ENCODE measurements around the gene SDHA. TPM values are rescaled to one million over a fixed set of nuclear protein-coding genes. Genes with fewer than 3 reads are reported as not detected.
"Not testable (repeated sequence)": the region's sequence is repeated elsewhere in the genome, so short reads cannot be mapped to it uniquely, and the experiment has no call there.

The SDHA gene
- total RNA-seq, 1 donor from 2014 or later = 86.3 TPM

DNA sequence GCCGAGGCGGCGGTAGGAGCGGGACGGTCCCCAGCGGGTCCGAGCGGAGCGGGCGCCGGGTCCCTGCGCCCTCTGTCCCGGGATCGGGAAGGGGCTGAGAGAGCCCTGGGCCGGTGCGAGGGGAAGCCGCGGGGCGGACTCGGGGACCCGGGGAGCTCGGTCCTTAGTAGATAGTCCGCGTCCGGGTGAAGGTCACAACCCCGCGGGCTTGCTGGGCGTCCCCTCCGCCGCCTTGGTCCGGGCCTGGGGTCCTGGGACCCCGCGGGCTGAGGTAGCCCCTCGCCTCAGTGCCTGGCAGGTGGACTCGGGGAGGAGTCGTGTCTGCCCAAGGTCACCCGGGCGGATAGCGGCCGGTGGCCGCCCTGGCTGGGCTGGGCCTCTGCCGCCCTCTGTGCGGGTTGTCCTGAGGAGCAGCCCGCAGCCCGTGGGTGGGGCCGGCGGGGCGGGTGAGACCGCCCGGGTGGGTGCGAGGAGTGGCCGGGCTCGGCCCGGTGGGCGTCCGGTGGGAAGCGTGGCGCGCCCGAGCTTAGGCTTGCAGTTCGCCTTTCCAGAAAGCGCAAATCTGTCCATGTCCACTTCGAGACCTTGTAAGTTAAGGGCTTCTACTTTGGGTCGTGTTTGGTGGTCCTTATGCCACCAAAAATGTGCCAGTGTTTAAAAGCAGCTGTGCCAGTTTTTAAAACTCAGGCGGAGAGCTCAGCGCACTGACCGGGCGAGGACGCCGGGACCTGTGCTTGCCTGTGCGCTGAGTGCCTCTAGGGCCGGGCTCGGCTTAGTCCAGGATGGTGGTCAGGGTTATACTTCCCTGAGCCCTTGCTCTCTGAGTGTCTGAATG, 554 bp downstream of the SDHA start:
- peaks cover 35% of the 10 kb centered on the region for H3K4me1 Mint-ChIP-seq
- peaks cover 12% of the 10 kb centered on the region for H3K36me3 Mint-ChIP-seq
- TF ChIP-seq, protein P1, sequence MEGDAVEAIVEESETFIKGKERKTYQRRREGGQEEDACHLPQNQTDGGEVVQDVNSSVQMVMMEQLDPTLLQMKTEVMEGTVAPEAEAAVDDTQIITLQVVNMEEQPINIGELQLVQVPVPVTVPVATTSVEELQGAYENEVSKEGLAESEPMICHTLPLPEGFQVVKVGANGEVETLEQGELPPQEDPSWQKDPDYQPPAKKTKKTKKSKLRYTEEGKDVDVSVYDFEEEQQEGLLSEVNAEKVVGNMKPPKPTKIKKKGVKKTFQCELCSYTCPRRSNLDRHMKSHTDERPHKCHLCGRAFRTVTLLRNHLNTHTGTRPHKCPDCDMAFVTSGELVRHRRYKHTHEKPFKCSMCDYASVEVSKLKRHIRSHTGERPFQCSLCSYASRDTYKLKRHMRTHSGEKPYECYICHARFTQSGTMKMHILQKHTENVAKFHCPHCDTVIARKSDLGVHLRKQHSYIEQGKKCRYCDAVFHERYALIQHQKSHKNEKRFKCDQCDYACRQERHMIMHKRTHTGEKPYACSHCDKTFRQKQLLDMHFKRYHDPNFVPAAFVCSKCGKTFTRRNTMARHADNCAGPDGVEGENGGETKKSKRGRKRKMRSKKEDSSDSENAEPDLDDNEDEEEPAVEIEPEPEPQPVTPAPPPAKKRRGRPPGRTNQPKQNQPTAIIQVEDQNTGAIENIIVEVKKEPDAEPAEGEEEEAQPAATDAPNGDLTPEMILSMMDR (IDR thresholded peaks at IDR 0.05; ENCODE audit: unreplicated experiment) = no peak
- no peaks in the 10 kb centered on the region for H3K9me3 Mint-ChIP-seq
- peak in 1 of 2 experiments; percentile 49 for DNase-seq (ENCODE audit: low spot score in 2 of 2, unreplicated experiment in 2 of 2)
- H3K27me3 Mint-ChIP-seq (ENCODE audit: low read depth) = no peaks in the 10 kb centered on the region
- peak overlapping the region; percentile 92 for H3K4me3 Mint-ChIP-seq
- peak overlapping the region; percentile 93 for H3K27ac Mint-ChIP-seq

DNA sequence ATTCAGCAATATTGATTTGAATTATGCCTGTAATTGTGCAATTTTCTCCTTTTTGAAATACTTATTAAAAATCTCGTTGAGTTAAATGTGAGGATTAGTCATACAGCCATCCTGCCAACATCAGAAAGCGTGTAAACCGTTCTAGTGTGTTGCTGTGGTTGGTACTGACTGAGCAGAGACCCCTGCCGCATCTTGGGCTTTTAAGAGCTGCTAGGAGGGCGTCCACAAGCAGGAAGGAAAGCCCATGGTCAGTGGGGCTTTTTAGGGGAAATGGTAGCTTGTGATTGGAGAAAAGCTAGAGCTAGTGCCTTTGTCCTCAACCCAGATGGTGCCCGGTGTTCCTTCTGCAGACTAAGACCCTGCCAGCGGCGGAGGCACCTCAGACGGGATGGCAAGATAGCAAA, 1.3 kb downstream of the SDHA start:
- Mint-ChIP-seq H3K4me3 (peak overlapping the region; percentile 92), H3K36me3 (peaks cover 4% of the 10 kb centered on the region), H3K9me3 (no peaks in the 10 kb centered on the region), H3K27me3 (ENCODE audit: low read depth) (no peaks in the 10 kb centered on the region), H3K27ac (no peak overlapping the region), H3K4me1 (peaks cover 34% of the 10 kb centered on the region)
- no peak for DNase-seq (ENCODE audit: low spot score in 2 of 2, unreplicated experiment in 2 of 2)
- TF ChIP-seq, protein P1 (IDR thresholded peaks at IDR 0.05; ENCODE audit: unreplicated experiment) = no peak

DNA sequence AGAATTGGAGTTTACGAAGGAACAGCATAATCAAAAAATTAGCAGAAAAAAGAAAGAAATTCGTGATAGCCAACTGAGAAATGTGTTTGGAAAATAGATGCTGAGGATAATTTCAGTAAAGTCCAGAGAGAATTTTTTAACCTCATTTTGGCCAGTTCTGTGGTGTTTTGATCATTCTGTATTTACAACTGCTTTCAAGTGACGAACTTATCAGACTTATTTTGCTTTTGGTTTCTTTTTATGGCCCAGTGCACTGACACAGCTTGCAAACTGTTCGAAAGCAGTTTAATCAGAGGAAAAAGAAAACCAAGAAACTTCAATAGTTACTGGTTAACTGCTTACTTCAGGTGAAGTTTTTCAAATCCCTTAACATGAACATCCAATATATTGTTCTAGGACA, 1.9 kb downstream of the SDHA start:
- Mint-ChIP-seq H3K27me3 (ENCODE audit: low read depth) (no peaks in the 10 kb centered on the region), H3K36me3 (peaks cover 7% of the 10 kb centered on the region), H3K4me1 (peaks cover 33% of the 10 kb centered on the region), H3K27ac (no peak overlapping the region), H3K4me3 (peak overlapping the region; percentile 92), H3K9me3 (no peaks in the 10 kb centered on the region)
- TF ChIP-seq, protein P1 (IDR thresholded peaks at IDR 0.05; ENCODE audit: unreplicated experiment) = no peak
- no peak for DNase-seq (ENCODE audit: low spot score in 2 of 2, unreplicated experiment in 2 of 2)

DNA sequence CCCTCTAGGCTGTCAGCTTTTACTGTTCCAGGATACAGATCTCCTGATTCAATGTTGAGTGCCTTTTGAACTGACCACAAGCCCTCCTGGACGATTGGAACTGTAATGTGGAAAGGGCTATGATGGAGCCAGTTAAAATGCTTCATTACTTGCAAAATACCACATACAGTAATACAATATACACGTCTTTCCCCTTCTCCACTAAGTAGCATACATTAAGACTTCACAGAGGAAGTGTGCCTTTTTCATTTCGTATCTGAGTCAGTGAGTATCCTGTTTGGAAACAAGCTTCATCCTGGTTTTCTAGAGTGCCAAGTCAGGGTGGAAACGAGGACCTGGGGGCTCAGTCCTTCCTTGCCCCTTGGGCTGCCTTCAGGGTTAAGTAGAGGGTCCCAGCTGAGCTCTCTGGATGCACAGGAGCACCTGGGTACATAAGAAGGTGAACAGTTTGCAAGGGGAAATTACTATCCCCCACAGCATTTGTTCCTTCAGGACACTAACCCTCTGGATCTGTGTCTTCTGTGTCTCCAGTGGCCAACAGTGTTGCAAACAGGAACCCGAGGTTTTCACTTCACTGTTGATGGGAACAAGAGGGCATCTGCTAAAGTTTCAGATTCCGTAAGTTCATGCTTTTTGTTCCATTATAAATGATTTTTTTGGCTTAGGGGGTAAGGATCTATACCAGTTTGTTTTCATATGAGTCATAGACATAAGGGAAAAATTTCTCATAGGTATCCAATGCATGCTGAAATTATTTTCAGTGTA, 5.0 kb downstream of the SDHA start:
- H3K4me1 Mint-ChIP-seq = peaks cover 22% of the 10 kb centered on the region
- DNase-seq (ENCODE audit: low spot score in 2 of 2, unreplicated experiment in 2 of 2); H3K9me3 Mint-ChIP-seq; H3K4me3 Mint-ChIP-seq; H3K27me3 Mint-ChIP-seq (ENCODE audit: low read depth); H3K27ac Mint-ChIP-seq: not testable (repeated sequence)
- peaks cover 24% of the 10 kb centered on the region for H3K36me3 Mint-ChIP-seq

DNA sequence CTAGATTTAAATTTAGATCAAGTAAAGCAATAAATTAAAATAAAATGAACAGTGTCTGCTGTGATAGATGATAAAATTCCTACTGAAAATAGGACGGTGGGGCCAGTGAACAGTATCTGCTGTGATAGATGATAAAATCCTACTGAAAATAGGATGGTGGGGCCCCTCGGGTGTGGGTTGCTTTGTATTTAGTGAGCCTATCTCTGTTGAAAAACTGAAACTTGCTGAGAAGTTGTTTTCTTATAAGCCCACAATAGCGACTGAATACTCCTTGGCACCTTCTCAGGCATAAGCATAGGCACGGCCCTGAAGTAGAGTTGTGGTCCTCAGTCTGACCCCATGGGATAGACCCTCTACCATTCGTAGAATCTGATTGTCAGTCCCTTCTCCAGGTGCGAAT, 5.7 kb downstream of the SDHA start:
- TF ChIP-seq, protein P1 (IDR thresholded peaks at IDR 0.05; ENCODE audit: unreplicated experiment) = no peak
- Mint-ChIP-seq H3K27ac (no peak overlapping the region), H3K9me3 (no peaks in the 10 kb centered on the region), H3K4me3 (no peak overlapping the region), H3K4me1 (peaks cover 22% of the 10 kb centered on the region), H3K36me3 (peaks cover 27% of the 10 kb centered on the region), H3K27me3 (ENCODE audit: low read depth) (no peaks in the 10 kb centered on the region)
- DNase-seq (ENCODE audit: low spot score in 2 of 2, unreplicated experiment in 2 of 2) = no peak

DNA sequence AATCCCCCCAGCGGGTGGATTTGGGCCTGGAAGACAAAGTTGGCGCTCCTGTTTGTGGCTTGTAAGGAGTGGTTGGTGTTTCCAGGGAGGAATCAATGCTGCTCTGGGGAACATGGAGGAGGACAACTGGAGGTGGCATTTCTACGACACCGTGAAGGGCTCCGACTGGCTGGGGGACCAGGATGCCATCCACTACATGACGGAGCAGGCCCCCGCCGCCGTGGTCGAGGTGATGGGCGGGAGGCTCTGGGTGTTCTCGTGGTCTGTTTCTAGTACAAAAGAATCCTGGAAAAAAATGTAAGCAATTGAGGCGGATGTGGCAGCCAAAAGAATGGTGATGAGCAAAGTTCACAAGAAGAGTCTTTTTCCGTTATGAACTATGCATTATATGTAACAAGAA, 7.2 kb downstream of the SDHA start:
- Mint-ChIP-seq H3K27me3 (ENCODE audit: low read depth) (no peaks in the 10 kb centered on the region), H3K27ac (no peak overlapping the region), H3K4me3 (no peak overlapping the region), H3K4me1 (peaks cover 8% of the 10 kb centered on the region), H3K36me3 (peaks cover 34% of the 10 kb centered on the region), H3K9me3 (no peaks in the 10 kb centered on the region)
- TF ChIP-seq, protein P1 (IDR thresholded peaks at IDR 0.05; ENCODE audit: unreplicated experiment) = no peak
- no peak for DNase-seq (ENCODE audit: low spot score in 2 of 2, unreplicated experiment in 2 of 2)

DNA sequence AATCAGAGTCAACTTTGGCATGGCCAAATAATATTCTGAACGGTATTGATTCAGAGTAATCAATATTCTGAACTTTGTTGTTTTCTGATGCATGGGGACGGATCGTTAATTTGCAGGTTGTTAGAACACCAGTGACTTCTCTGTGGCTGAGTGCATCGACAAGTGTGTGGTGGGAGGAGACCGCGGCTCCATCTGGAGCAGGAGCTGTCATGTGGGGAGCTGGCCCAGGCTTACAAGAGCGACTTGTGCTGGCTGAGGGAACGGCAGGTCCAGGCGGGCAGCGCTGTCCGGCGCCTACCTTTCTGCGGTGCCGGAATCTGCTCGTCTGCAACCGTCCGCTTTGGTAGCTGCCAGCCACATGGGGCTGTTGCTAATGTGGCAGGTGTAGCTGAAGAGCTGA, 9.3 kb downstream of the SDHA start:
- not testable (repeated sequence) for H3K9me3 Mint-ChIP-seq

More for the DNA sequence above, 9.3 kb downstream of the SDHA start:
- H3K4me3 Mint-ChIP-seq; DNase-seq (ENCODE audit: low spot score in 2 of 2, unreplicated experiment in 2 of 2); H3K4me1 Mint-ChIP-seq; H3K27ac Mint-ChIP-seq; H3K27me3 Mint-ChIP-seq (ENCODE audit: low read depth): not testable (repeated sequence)
- peaks cover 44% of the 10 kb centered on the region for H3K36me3 Mint-ChIP-seq

Measured in mesothelial cell of epicardium (in vitro differentiated cells).